ENCODE results near the gene REG4. TPM values are rescaled to one million over a fixed set of nuclear protein-coding genes. Genes with fewer than 3 reads are reported as not detected.
"Not testable (repeated sequence)": the region's sequence is repeated elsewhere in the genome, so short reads cannot be mapped to it uniquely, and the experiment has no call there.

Gene REG4
- polyA plus RNA-seq, 1 donor = 548 TPM

DNA sequence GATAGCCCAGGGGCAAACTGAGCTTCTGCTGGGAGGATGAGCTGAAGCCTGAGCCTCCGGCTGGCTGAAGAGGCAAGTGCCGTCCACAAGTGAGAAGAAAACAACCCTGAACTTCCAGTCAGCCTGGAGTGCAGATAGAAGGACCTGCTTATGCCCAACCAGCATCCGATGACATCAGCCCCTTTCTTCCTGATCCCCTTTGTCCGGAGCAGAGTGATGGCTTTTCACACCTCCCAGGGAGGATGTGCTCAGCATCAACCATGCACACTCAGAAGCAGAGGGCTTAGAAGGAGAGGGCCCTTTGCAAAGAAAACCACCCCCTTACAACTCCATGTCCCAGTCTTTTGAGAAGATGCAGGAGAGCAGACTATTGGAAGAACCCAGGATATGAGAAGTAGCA is 23.7 kb upstream of the REG4 start:
- Histone ChIP-seq H3K9me3 (ENCODE audit: control insufficient read depth, low read depth, low read length) (no peaks in the 10 kb centered on the region), H3K4me3 (ENCODE audit: low read length) (no peak overlapping the region), H3K27me3 (ENCODE audit: control insufficient read depth, insufficient read depth, low read length) (no peaks in the 10 kb centered on the region), H3K36me3 (ENCODE audit: control insufficient read depth, insufficient read depth, low read length) (no peaks in the 10 kb centered on the region), H3K27ac (ENCODE audit: low read length) (no peak overlapping the region), H3K4me1 (ENCODE audit: control insufficient read depth, insufficient read depth, low read length) (peaks cover 2% of the 10 kb centered on the region)
- WGBS (ENCODE audit: insufficient coverage, low lambda C conversion rate) = no CpG with 5 or more reads among the region's 4 CpGs
- no peak for DNase-seq

DNA sequence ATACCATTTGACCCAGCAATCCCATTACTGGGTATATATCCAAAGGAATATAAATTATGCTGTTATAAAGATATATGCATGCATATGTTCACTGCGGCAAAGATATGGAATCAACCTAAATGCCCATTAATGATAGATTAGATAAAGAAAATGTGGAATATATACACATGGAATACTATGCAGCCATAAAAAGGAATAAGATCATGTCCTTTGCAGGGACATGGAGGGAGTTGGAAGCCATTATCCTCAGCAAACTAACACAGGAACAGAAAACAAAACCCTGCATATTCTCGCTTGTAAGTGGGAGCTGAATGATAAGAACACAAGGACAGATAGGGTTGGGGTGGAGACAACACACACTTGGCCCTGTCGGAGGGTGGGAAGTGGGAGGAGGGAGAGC is 19.8 kb upstream of the REG4 start:
- Histone ChIP-seq H3K36me3 (ENCODE audit: control insufficient read depth, insufficient read depth, low read length) (no peaks in the 10 kb centered on the region), H3K4me3 (ENCODE audit: low read length) (no peak overlapping the region), H3K4me1 (ENCODE audit: control insufficient read depth, insufficient read depth, low read length) (peaks cover 4% of the 10 kb centered on the region), H3K27me3 (ENCODE audit: control insufficient read depth, insufficient read depth, low read length) (no peaks in the 10 kb centered on the region), H3K27ac (ENCODE audit: low read length) (no peak overlapping the region), H3K9me3 (ENCODE audit: control insufficient read depth, low read depth, low read length) (no peaks in the 10 kb centered on the region)
- DNase-seq = no peak
- WGBS (ENCODE audit: insufficient coverage, low lambda C conversion rate) = no CpG with 5 or more reads among the region's 3 CpGs

DNA sequence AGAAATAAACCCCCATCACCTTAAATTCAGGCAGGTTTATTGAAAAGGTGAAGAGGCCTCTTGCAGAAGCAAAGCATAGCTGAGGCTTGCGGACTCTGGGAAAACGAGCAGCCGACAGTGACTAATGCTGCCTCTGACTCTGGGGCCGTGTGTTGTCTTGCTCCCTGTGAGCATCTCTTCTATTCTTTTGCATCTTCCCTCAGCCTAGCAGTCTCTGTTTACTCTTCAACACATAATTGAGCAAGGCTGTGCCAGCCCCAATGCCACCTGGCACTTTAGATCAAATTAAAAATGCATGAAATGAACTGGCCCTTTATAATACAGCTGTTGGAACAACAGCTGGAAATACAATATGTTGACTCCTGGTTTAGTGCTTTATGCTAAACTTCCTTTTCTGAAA is 18.4 kb upstream of the REG4 start:
- DNase-seq = no peak
- no peaks in the 10 kb centered on the region for H3K27me3 ChIP-seq (ENCODE audit: control insufficient read depth, insufficient read depth, low read length)
- no peak overlapping the region for H3K27ac ChIP-seq (ENCODE audit: low read length)
- H3K9me3 ChIP-seq (ENCODE audit: control insufficient read depth, low read depth, low read length) = no peaks in the 10 kb centered on the region
- peaks cover 4% of the 10 kb centered on the region for H3K4me1 ChIP-seq (ENCODE audit: control insufficient read depth, insufficient read depth, low read length)
- no peak overlapping the region for H3K4me3 ChIP-seq (ENCODE audit: low read length)
- H3K36me3 ChIP-seq (ENCODE audit: control insufficient read depth, insufficient read depth, low read length) = no peaks in the 10 kb centered on the region
- WGBS (ENCODE audit: insufficient coverage, low lambda C conversion rate) = no CpG with 5 or more reads among the region's 4 CpGs

DNA sequence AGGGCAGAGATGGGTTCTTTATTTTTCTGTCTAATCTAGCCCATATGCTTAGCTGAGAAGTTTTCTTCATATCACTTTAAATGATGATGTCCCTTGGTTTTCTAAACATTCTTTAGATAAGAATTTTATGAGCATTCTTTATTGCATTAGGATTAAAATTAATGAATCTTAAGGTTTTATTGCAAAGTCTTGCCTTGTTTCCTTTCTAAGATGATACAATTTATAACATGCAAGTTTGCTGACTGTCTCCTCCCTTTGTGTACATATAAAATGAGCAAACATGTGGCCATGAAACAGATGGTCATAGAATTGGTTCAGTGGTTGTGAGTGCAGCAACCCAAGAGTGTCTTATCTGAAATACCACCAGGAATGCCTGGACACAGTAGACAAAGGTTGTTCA is 17.7 kb upstream of the REG4 start:
- H3K9me3 ChIP-seq (ENCODE audit: control insufficient read depth, low read depth, low read length); H3K4me3 ChIP-seq (ENCODE audit: low read length); H3K36me3 ChIP-seq (ENCODE audit: control insufficient read depth, insufficient read depth, low read length); DNase-seq; H3K4me1 ChIP-seq (ENCODE audit: control insufficient read depth, insufficient read depth, low read length); H3K27ac ChIP-seq (ENCODE audit: low read length); H3K27me3 ChIP-seq (ENCODE audit: control insufficient read depth, insufficient read depth, low read length): not testable (repeated sequence)

DNA sequence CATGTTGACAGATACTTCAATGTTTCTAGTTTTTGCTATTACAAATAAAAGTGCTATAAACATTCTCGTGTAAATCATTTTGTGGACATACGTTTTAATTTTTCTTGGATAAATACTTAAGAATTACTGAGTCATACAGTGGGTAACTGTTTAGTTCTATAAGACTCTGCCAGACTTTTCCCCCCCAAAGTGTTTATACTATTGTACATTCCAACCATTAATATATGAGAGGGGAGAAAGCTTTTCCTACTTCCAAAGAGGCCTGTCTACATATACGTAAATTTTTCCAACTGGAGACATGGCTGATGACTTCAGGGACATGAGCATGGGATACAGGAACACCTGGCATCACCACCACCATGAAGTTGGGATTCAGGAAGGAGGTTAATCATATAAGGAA is 17.0 kb upstream of the REG4 start:
- DNase-seq = no peak
- H3K9me3 ChIP-seq (ENCODE audit: control insufficient read depth, low read depth, low read length) = no peaks in the 10 kb centered on the region
- H3K4me1 ChIP-seq (ENCODE audit: control insufficient read depth, insufficient read depth, low read length) = peaks cover 4% of the 10 kb centered on the region
- H3K4me3 ChIP-seq (ENCODE audit: low read length) = no peak overlapping the region
- H3K27ac ChIP-seq (ENCODE audit: low read length) = no peak overlapping the region
- no peaks in the 10 kb centered on the region for H3K27me3 ChIP-seq (ENCODE audit: control insufficient read depth, insufficient read depth, low read length)
- 93% methylated on average over 2 of the region's 3 CpGs for WGBS (ENCODE audit: insufficient coverage, low lambda C conversion rate)
- H3K36me3 ChIP-seq (ENCODE audit: control insufficient read depth, insufficient read depth, low read length) = no peaks in the 10 kb centered on the region

DNA sequence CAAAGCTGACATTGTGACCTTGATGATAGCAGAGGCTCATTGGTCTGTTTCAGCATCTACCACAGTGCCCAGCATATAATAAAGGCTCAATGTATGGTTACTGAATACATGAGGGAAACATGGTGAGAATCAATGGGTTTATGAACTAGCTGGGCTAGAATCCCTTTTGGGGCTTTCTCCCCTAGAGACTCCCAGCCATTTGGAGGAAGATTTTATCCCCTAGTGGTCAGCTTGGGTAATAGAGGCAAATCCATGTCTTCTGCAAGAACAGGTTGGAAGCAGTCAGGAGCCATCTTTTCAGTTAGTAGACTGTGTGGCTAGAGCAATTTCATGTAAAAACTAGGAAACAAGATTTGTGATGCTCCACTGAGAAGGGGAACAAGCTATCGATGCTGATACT is 15.8 kb upstream of the REG4 start:
- no CpG with 5 or more reads among the region's 1 CpG for WGBS (ENCODE audit: insufficient coverage, low lambda C conversion rate)
- Histone ChIP-seq H3K4me1 (ENCODE audit: control insufficient read depth, insufficient read depth, low read length) (peaks cover 4% of the 10 kb centered on the region), H3K36me3 (ENCODE audit: control insufficient read depth, insufficient read depth, low read length) (no peaks in the 10 kb centered on the region), H3K27me3 (ENCODE audit: control insufficient read depth, insufficient read depth, low read length) (no peaks in the 10 kb centered on the region), H3K27ac (ENCODE audit: low read length) (no peak overlapping the region), H3K9me3 (ENCODE audit: control insufficient read depth, low read depth, low read length) (no peaks in the 10 kb centered on the region), H3K4me3 (ENCODE audit: low read length) (no peak overlapping the region)
- no peak for DNase-seq

DNA sequence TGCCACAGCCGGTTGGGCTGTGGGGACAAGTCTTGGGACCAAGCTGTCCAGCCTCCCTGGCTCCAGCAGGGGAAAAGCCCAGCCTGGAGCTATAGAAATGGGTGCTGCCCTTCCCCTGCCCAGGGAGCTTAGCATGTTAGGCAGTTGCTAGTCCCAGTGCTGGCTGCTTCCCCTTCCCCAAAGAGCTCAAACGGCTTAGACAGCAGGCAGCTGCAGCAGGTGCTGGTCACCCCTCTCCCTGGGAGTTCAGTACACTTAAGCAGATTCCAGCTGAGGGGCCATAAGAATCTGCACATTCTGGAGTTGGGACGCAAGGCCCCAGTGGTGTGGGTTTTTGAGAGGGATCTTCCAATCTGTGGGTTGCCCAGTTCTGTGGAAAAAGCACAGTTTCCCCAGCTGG is 11.1 kb upstream of the REG4 start:
- no peaks in the 10 kb centered on the region for H3K27me3 ChIP-seq (ENCODE audit: control insufficient read depth, insufficient read depth, low read length)
- WGBS (ENCODE audit: insufficient coverage, low lambda C conversion rate) = no CpG with 5 or more reads among the region's 3 CpGs
- peaks cover 8% of the 10 kb centered on the region for H3K4me1 ChIP-seq (ENCODE audit: control insufficient read depth, insufficient read depth, low read length)
- no peaks in the 10 kb centered on the region for H3K36me3 ChIP-seq (ENCODE audit: control insufficient read depth, insufficient read depth, low read length)
- no peak for DNase-seq
- H3K9me3 ChIP-seq (ENCODE audit: control insufficient read depth, low read depth, low read length) = no peaks in the 10 kb centered on the region
- no peak overlapping the region for H3K27ac ChIP-seq (ENCODE audit: low read length)
- no peak overlapping the region for H3K4me3 ChIP-seq (ENCODE audit: low read length)

DNA sequence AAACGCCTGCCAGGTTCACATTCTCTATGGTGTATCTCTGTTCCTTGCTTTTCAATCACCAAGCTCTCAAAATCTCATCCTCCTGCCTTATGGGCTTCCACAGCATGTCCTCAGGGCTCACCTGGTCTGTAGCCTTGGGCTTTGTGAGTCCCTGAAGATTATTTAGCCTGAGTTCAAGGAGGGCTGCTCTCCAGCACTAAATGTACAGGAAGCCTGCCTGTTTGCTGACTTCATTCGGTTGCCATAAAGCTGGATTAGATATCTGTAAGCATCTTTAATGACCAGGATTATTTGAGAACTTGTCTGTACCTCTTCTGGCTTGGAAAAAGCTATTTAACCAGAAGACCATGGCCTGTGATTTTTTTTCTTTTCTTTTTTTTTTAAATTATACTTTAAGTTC is 6.9 kb upstream of the REG4 start:
- Histone ChIP-seq H3K27me3 (ENCODE audit: control insufficient read depth, insufficient read depth, low read length) (no peaks in the 10 kb centered on the region), H3K36me3 (ENCODE audit: control insufficient read depth, insufficient read depth, low read length) (no peaks in the 10 kb centered on the region), H3K9me3 (ENCODE audit: control insufficient read depth, low read depth, low read length) (no peaks in the 10 kb centered on the region), H3K4me3 (ENCODE audit: low read length) (no peak overlapping the region), H3K4me1 (ENCODE audit: control insufficient read depth, insufficient read depth, low read length) (peaks cover 36% of the 10 kb centered on the region), H3K27ac (ENCODE audit: low read length) (peak overlapping the region; percentile 53)
- no peak for DNase-seq
- no CpG with 5 or more reads among the region's 2 CpGs for WGBS (ENCODE audit: insufficient coverage, low lambda C conversion rate)

DNA sequence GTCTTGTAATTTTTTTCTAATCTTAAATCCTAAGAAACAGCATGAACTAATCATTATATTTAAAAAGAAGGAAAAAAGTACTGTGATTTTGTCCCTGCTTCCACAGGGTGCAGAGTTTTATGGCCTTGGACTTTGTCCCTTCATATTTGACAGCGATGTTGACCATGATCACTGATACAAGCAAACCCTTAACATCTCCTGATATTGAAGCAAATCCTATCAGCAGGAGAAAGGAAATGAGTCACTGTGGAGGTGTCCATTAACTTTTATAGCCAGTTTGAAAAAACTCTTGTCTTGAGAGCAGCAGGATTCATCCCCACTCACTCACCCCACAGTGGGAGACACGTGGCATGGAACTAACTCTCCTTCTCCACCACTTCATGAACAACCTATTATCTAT is 5.1 kb upstream of the REG4 start:
- no peaks in the 10 kb centered on the region for H3K9me3 ChIP-seq (ENCODE audit: control insufficient read depth, low read depth, low read length)
- peak overlapping the region; percentile 83 for H3K27ac ChIP-seq (ENCODE audit: low read length)
- DNase-seq = peak; percentile 90 to 96
- no peaks in the 10 kb centered on the region for H3K27me3 ChIP-seq (ENCODE audit: control insufficient read depth, insufficient read depth, low read length)
- H3K4me3 ChIP-seq (ENCODE audit: low read length) = no peak overlapping the region
- H3K4me1 ChIP-seq (ENCODE audit: control insufficient read depth, insufficient read depth, low read length) = peaks cover 42% of the 10 kb centered on the region
- no CpG with 5 or more reads among the region's 2 CpGs for WGBS (ENCODE audit: insufficient coverage, low lambda C conversion rate)
- no peaks in the 10 kb centered on the region for H3K36me3 ChIP-seq (ENCODE audit: control insufficient read depth, insufficient read depth, low read length)

DNA sequence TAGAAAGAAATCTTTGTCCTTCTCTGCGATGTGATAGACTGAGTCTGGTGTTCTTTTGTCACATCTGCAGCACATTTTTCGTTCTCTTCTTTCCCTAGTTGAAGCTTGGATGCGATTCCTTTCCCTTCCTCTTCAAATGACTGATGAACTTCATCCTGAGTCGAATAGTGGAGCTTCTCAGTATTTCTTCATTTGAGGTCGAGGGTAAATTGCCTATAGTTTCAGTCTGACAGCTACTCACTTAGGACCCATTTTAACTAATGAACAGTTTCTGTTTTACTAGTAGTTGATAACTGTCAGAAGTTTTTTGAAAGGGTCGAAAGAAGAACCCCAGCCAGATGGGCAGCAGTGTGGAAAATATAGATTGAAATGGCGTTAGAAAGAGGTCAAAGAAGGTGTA is 4.7 kb upstream of the REG4 start:
- Histone ChIP-seq H3K27ac (ENCODE audit: low read length) (peak overlapping the region; percentile 83), H3K4me3 (ENCODE audit: low read length) (no peak overlapping the region), H3K27me3 (ENCODE audit: control insufficient read depth, insufficient read depth, low read length) (no peaks in the 10 kb centered on the region), H3K4me1 (ENCODE audit: control insufficient read depth, insufficient read depth, low read length) (peaks cover 46% of the 10 kb centered on the region), H3K36me3 (ENCODE audit: control insufficient read depth, insufficient read depth, low read length) (no peaks in the 10 kb centered on the region), H3K9me3 (ENCODE audit: control insufficient read depth, low read depth, low read length) (no peaks in the 10 kb centered on the region)
- DNase-seq = peak in 1 of 2 donors; percentile 69
- 16% methylated on average over 3 of the region's 7 CpGs for WGBS (ENCODE audit: insufficient coverage, low lambda C conversion rate)

DNA sequence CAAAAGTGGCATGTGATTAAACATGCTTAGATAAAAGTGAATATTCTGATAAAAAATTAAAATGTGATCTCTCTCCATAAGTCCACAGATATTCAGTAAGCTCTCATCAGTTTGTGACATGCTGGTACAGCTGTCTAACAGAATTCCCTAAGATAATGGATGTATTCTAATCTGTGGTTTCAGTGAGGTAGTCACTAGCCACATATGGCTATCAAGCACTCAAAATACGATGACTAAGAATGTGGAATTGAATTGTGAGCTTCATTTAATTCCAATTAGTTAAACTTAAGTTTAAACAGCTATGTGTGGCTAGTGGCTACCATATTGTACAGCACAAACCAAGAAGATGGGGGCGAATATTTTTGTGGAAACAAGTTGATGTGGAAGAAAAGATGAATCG is 4.1 kb upstream of the REG4 start:
- Histone ChIP-seq H3K27me3 (ENCODE audit: control insufficient read depth, insufficient read depth, low read length) (no peaks in the 10 kb centered on the region), H3K4me1 (ENCODE audit: control insufficient read depth, insufficient read depth, low read length) (peaks cover 46% of the 10 kb centered on the region), H3K9me3 (ENCODE audit: control insufficient read depth, low read depth, low read length) (no peaks in the 10 kb centered on the region), H3K4me3 (ENCODE audit: low read length) (no peak overlapping the region), H3K27ac (ENCODE audit: low read length) (peak overlapping the region; percentile 83), H3K36me3 (ENCODE audit: control insufficient read depth, insufficient read depth, low read length) (no peaks in the 10 kb centered on the region)
- WGBS (ENCODE audit: insufficient coverage, low lambda C conversion rate) = 70% methylated on average over 2 of the region's 3 CpGs
- DNase-seq = no peak

All from large intestine (tissue), 3 donors.